NAMALWA (cell line): Measurements from ENCODE around the gene CCNG1.
A peak's percentile ranks its signal among the peaks of the same experiment; 100 is the strongest.
"Not testable (repeated sequence)": the region's sequence is repeated elsewhere in the genome, so short reads cannot be mapped to it uniquely, and the experiment has no call there.

Experiments used
- DNase-seq: peaks from one replicate; pipeline ENCODE4 v3.0.0-alpha.2; 2015; ENCODE audit warnings: low spot score

CCNG1 gene, protein sequence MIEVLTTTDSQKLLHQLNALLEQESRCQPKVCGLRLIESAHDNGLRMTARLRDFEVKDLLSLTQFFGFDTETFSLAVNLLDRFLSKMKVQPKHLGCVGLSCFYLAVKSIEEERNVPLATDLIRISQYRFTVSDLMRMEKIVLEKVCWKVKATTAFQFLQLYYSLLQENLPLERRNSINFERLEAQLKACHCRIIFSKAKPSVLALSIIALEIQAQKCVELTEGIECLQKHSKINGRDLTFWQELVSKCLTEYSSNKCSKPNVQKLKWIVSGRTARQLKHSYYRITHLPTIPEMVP

GRCh38 chr5:163437309-163438182, at the start of gene CCNG1:
TSS of gene CCNG1 (plus strand) at chr5:163437595. CDS start at chr5:163439257, 1,662 bp downstream.
- DNase-seq: peak; percentile 98

DNA sequence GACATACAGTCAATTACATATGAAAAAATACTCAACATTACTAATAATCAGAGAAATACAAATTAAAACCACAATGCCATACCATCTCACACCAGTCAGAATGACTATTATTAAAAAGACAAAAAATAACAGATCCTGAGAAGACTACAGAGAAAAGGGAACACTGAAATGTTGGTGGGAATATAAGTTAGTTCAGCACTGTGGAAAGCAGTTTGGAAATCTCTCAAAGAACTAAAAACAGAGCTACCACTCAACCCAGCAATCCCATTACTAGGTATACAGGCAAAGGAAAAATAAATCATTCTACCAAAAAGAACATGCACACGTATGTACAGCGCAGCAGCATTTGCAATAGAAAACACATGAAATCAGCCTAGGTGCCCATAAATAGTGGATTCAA, 41.6 kb upstream of the CCNG1 start:
- DNase-seq: no peak

DNA sequence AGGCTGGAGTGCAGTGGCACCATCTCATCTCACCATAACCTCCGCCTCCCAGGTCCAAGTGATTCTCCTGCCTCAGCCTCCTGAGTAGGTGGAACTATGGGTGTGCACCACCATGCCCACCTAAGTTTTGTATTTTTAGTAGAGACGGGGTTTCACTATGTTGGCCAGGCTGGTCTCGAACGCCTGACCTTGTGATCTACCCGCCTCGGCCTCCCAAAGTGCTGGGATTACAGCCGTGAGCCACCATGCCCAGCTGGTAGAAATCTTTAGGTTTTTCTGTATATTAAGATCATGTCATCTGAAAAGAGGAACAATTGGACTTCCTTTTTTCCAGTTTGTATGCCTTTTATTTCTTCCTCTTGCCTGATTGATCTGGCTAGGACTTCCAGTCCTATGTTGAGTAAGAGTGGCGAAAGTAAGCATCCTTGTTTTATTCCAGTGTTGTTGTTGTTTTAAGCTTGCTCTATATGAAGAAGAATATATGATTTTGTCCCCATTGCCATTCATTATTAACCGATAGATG, 40.5 kb upstream of the CCNG1 start:
- not testable (repeated sequence) for DNase-seq

- DNase-seq: no peak
These were observed 40.0 kb upstream of the CCNG1 start for GRCh38 chr5:163397354-163397753.

DNA sequence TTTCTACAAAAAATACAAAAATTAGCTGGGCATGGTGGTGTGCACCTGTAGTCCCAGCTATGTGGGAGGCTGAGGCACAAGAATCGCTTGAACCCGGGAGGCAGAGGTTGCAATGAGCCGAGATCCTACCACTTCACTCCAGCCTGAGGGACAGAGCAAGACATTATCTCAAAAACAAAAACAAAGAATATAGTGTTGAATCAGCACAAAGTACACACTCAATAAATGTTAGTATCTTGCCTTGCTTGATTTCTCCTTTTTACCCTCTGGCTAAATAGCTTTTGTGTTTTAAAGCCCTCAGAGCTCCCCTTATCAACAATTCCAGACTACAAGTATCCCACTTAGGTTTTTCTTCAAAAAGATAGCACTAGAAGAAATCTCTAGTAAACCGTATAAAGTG, 37.5 kb upstream of the CCNG1 start:
- no peak for DNase-seq

DNA sequence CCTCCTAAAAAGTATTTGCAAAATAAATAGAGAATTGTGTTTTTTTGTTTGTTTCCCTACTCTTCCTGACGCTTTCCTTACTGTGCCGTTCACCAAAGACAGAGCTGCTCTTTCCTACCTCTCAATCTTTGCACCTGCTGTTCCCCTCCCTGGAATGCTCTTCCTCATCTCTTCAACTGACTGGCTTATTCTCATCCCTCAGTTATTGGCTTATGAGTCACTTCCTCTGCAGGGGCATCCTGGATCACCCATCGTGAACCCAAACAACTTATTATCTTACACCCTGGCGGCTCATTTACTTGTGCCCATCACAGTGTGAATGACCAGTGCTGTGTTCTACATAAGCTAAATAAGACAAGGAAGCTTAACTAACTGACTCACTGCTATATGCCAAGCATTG, 36.1 kb upstream of the CCNG1 start:
- no peak for DNase-seq

- no peak for DNase-seq
These were observed 35.4 kb upstream of the CCNG1 start for GRCh38 chr5:163402007-163402406.

DNA sequence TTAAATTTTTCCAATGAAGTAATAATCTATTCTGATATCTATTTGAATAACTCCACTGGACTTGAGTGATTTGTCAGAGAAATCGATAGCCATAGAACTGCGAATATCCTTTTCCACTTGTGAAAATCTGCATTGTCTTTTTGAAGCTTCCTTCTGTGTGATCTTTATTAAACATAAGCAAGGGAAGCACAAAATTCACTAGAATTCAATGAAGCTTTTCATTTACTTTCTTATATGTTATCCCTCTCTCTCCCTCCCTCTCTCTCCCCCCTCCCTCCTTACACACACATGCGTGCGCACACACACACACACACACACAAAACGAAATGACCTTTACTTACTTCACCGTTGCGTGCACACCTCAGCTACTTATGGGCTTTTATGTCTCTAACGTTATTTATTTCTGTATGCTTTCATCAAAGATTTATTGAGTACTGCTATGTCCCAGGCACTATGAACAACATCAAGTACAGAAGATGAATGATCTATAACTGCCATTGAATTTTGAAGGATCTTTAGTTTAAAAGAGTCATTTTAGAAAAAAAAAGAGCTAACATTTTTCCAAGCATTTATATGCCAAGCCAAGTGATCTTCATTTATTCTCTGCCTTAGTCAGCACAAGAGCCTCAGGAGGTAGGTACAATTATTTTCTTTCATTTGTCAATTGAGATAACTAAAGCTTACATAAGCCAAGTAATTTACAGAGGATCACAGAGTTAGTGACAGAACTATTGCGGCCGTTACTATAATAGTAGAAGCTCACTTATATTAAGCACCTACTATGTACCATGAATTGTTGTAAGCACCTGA, 32.8 kb upstream of the CCNG1 start:
- no peak for DNase-seq

DNA sequence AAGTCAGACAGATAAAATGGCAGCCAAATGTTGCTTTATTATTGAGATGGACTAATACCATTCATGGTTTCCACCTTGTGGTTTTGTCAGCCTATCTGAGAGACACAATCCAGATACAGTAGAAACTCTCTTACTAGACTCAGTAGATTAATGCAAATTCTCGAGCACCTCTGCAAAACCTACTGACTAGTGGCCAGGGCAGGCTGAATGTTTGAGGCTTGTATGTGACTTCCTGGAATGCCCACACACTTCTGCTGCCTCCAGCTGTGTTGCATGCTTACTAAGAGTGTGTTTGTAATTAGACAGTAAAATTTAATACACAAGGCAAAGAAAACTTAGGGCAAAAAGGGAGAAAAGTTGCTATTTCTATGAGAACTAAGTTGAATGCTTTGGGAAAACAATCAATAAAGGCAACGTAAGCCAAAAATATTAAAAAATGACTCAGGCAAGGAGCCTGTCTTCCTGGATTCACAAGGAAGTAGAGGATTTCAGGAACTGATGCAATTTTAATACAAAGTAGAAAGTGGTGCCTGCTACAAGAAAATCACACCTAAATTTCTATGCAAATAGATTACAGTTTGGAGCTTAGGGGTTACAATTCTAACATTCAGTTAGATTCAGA, 30.2 kb upstream of the CCNG1 start:
- no peak for DNase-seq

DNA sequence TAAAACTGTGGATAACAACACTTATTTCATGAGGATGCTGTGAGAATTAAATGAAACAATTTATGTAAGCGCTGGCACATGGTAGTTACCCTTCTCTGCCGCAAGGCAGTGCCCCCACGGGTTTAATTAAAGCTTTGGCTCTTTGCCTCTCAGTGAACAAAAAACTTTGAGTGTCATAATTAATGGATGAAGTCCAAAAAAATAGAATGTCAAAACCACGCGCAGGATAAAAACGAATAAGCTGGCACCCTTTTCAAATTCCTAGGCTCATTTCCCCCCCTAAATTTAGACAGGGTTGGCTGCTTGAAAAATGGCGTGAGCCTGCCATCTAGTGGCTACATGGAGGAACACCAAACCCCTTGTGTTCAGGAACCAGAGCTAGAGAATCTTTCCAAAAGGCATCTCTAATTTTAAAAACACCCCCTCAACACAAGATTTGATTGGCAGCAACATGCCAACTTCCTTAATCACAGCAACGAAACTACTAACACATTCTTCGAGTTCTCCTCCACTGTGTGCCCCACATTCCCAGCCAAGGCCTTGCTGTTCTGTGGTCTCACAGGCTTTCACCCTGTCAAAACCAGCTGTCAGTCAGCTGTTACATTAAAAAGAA, 29.0 kb upstream of the CCNG1 start:
- DNase-seq: peak; percentile 83

DNA sequence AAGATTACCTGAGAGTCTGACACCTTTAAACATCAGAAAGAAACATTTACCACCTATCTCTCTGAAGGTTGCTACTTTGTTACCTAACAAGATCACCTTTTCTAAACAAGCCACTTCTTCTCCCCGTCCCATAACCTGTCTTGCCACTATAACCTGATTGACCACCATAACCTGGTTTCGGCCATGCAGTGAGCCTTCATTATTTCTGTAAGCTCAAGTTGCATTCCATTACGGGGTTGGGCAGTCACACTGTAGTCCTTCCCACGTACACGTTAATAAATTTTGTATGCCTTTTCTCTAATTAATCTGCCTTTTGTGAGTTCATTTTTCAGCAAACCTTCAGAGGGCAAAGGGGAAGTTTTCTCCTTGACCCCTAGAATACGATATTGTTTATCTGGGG, 28.0 kb upstream of the CCNG1 start:
- no peak for DNase-seq

DNA sequence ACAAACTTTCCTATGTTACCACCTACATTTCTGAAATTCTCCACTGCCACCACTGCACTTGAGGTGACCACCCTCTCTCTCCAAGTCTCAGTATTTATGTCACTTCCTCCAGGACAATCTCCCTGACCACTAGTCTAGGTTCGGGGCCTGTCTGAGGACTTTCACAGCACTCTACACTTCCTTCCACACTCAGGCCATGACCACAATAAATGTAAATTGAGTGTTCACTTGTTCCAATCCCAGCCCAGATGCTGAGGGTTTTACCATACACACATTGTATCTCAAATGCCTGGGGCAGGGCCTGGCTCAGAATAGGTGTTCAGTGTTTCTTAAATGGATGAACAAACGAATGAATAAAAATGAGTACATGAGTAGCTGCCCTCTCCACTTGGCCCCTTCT, 26.9 kb upstream of the CCNG1 start:
- DNase-seq: no peak

DNA sequence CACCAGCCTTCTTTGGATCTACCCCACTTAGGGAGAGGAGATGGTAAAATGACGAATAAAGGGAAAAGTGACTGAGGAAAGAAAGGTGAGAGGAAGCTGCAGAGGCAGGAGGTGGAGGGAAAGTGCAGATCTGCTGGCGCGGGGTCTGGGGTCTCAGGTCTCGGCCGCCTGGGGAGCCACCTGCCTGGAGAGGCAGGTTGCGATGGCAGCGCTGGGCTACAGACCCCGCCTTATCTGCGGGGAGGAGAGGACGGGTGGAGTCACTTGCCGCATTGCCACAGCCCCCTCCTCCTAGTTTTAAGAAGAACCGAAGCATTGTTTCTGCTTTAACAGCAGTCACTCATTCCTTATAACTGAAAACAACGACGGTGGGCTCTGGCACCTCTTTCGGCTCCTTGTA, 21.7 kb upstream of the CCNG1 start:
- DNase-seq: not testable (repeated sequence)

- no peak for DNase-seq
These were observed 12.6 kb upstream of the CCNG1 start for GRCh38 chr5:163424836-163425235.

- DNase-seq: not testable (repeated sequence)
These were observed 11.3 kb upstream of the CCNG1 start for GRCh38 chr5:163426128-163426527.

DNA sequence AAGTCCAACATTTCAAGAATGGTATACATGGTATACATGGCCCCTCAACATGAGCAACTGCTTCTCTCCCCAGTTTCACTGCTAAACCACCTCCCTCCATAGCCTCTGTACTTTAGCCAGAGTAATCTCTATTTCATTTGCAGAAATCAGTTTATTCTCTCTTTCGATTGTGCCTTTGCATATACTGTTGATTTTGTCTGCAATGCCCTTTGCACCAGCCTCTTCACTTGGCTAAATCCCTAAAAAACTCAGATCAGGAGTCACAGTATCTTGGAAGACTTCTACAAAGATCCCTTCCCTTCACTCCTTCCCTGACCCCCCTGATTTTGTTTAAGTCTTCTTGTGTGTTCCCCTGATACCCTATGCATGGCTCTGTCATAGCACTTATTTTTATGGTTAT, 4.9 kb upstream of the CCNG1 start:
- DNase-seq: no peak

- no peak for DNase-seq
These were observed 4.1 kb upstream of the CCNG1 start for GRCh38 chr5:163433271-163433670.

- no peak for DNase-seq
These were observed 3.0 kb upstream of the CCNG1 start for GRCh38 chr5:163434401-163434866.

- DNase-seq: peak; percentile 22
These were observed 880 bp upstream of the CCNG1 start for GRCh38 chr5:163436515-163436914.

DNA sequence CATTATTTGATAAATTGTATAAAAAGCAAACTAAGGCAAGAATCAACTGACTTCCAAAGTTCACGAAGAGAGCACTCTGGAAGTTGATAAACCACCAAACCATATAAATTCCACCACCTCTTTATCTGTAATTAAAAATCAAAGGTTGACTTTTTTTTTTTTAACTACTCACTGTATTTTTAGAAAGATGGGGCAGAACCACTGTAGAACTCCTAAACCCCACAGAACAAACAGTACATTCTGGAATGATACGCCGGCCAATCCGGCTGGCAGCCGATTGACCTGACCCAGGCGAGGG, 435 bp upstream of the CCNG1 start:
- no peak for DNase-seq

DNA sequence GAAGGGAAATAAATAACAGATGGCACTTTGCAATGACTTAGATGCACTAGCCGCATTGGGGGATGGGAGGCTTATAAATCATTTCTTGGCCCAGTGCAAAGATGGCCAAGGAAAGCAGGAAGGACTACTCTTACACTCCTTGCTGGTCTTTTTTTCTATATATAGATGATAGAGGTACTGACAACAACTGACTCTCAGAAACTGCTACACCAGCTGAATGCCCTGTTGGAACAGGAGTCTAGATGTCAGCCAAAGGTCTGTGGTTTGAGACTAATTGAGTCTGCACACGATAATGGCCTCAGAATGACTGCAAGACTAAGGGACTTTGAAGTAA, 1.7 kb downstream of the CCNG1 start:
- DNase-seq: no peak

- no peak for DNase-seq
These were observed 3.6 kb downstream of the CCNG1 start for GRCh38 chr5:163440954-163441353.
